ENCODE data around the gene ACSM3. TPM values are rescaled to one million over a fixed set of nuclear protein-coding genes. Genes with fewer than 3 reads are reported as not detected.

The ACSM3 gene
- total and polyA plus RNA-seq, 9 of the 15 experiments (the other 6 are each of a cell fraction or from before 2014, with no cell fraction given) = 112 to 420 (median 182) TPM

DNA sequence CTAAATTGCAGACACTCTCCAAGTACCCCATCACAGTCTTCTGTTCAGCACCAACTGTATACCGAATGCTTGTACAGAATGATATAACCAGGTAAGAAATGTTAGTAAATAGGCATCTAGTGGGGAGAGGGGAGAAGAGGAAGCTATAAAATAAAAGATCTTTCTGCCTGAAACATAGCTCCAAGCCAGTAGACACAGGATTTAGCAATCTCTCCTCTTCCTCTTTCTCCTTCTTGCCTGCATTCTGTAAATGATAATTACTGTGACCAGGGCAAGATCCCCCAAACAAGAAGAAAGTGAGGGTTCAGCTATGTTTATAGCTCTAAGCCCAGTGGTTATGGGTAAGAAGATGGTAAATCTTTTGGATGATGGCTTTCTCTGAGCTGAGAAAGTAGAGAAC, 17.9 kb downstream of the ACSM3 start:
- H2AFZ ChIP-seq (ENCODE audit: low read depth, low read length) = no peak overlapping the region
- no TSS peak for BruUV-seq (replicated peaks)
- H4K20me1 ChIP-seq (replicated peaks; ENCODE audit: control insufficient read depth, insufficient read depth, low read length) = no peaks in the 10 kb centered on the region
- no peak overlapping the region for H3K9ac ChIP-seq (ENCODE audit: insufficient read depth in 1 of 2, low read depth in 2 of 2, low read length in 2 of 2)
- H3K4me3 ChIP-seq = no peak overlapping the region
- H3K36me3 ChIP-seq (ENCODE audit: control insufficient read depth, insufficient read depth, low read length) = peaks cover 63% of the 10 kb centered on the region
- no peaks in the 10 kb centered on the region for H3K79me2 ChIP-seq (ENCODE audit: control insufficient read depth, insufficient read depth, low read length)
- peaks cover 0 to 2% of the 10 kb centered on the region in 2 experiments; a peak in 1 of 5 replicates for H3K4me1 ChIP-seq (replicated peaks in 1 of 2; ENCODE audit: control insufficient read depth in 2 of 2, insufficient read depth in 2 of 2, low read length in 2 of 2)
- H3K4me2 ChIP-seq (ENCODE audit: insufficient read depth, low read length) = no peak overlapping the region
- POLR2A ChIA-PET = interaction anchor here (0.6 to 1.1 kb wide), 4 partner anchors 11 to 307 kb away, joined by 3 read pairs; no protein-coding TSS in a partner anchor
- intact Hi-C loops (cut with micrococcal nuclease) = no loop called here
- no peaks in the 10 kb centered on the region for H3K27me3 ChIP-seq (ENCODE audit: control insufficient read depth in 2 of 2, insufficient read depth in 2 of 2, low read length in 2 of 2)
- ATAC-seq = no peak
- FAIRE-seq = no peak
- 14% methylated on average over 1 of the region's 1 CpG for WGBS (ENCODE audit: insufficient coverage, low coverage, missing lambda C conversion rate)
- H3K9me1 ChIP-seq (ENCODE audit: control insufficient read depth, insufficient read depth, low read length) = no peaks in the 10 kb centered on the region
- in situ Hi-C loops (cut with MboI) = no loop called here
- CTCF ChIA-PET (ENCODE audit: low intra/inter-chr PET ratio) = no interaction called here
- TF ChIP-seq TAF1 (IDR thresholded peaks at IDR 0.05; ENCODE audit: control insufficient read depth, extremely low read depth, insufficient read depth, low read length, severe bottlenecking) = no peak
- no peak overlapping the region for H3K27ac ChIP-seq (ENCODE audit: extremely low read depth, low read depth, low read length)
- no peak for DNase-seq (ENCODE audit: extremely low read depth in 1 of 4, low spot score in 3 of 4)
- no peaks in the 10 kb centered on the region for H3K9me3 ChIP-seq (replicated peaks; ENCODE audit: control insufficient read depth, insufficient read depth, low read depth, low read length)

DNA sequence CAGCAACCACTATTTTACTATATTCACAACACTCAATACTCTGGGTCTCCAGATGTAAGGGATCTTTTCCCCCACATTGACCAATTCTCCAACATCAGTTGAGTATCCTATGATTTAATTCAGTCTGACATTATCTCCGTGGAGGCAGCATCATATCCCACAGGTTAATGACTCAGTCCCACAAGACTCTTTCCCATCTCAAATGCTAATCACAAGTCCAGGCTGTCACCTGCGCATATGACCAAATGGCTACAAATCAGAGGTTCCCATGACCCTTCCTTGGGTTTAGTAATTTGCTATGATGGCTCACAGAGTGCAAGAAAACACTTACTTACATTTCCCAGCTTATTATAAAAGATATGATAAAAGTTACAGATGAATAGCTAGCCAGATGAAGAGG, 18.7 kb downstream of the ACSM3 start:
- in situ Hi-C loops (cut with MboI) = no loop called here
- H3K27ac ChIP-seq (ENCODE audit: extremely low read depth, low read depth, low read length) = no peak overlapping the region
- ATAC-seq (no peak), FAIRE-seq (no peak), DNase-seq (ENCODE audit: extremely low read depth in 1 of 4, low spot score in 3 of 4) (no peak)
- ChIA-PET CTCF (ENCODE audit: low intra/inter-chr PET ratio) (no interaction called here), POLR2A (interaction anchor here (1.0 to 1.3 kb wide), 3 partner anchors 9 to 22 kb away, joined by 3 to 5 read pairs (median 3); no protein-coding TSS in a partner anchor)
- H3K4me1 ChIP-seq (replicated peaks in 1 of 2; ENCODE audit: control insufficient read depth in 2 of 2, insufficient read depth in 2 of 2, low read length in 2 of 2) = no peaks in the 10 kb centered on the region
- H3K27me3 ChIP-seq (ENCODE audit: control insufficient read depth in 2 of 2, insufficient read depth in 2 of 2, low read length in 2 of 2) = no peaks in the 10 kb centered on the region
- no peaks in the 10 kb centered on the region for H3K9me1 ChIP-seq (ENCODE audit: control insufficient read depth, insufficient read depth, low read length)
- no peaks in the 10 kb centered on the region for H3K9me3 ChIP-seq (replicated peaks; ENCODE audit: control insufficient read depth, insufficient read depth, low read depth, low read length)
- WGBS (ENCODE audit: insufficient coverage, low coverage, missing lambda C conversion rate) = 51% methylated on average over 2 of the region's 2 CpGs
- peaks cover 58% of the 10 kb centered on the region for H3K36me3 ChIP-seq (ENCODE audit: control insufficient read depth, insufficient read depth, low read length)
- H4K20me1 ChIP-seq (replicated peaks; ENCODE audit: control insufficient read depth, insufficient read depth, low read length) = no peaks in the 10 kb centered on the region
- no peak overlapping the region for H3K9ac ChIP-seq (ENCODE audit: insufficient read depth in 1 of 2, low read depth in 2 of 2, low read length in 2 of 2)
- TF ChIP-seq NR1H2 (CRISPR knock-in tag; IDR thresholded peaks at IDR 0.05) = no peak
- TF ChIP-seq, protein P1, sequence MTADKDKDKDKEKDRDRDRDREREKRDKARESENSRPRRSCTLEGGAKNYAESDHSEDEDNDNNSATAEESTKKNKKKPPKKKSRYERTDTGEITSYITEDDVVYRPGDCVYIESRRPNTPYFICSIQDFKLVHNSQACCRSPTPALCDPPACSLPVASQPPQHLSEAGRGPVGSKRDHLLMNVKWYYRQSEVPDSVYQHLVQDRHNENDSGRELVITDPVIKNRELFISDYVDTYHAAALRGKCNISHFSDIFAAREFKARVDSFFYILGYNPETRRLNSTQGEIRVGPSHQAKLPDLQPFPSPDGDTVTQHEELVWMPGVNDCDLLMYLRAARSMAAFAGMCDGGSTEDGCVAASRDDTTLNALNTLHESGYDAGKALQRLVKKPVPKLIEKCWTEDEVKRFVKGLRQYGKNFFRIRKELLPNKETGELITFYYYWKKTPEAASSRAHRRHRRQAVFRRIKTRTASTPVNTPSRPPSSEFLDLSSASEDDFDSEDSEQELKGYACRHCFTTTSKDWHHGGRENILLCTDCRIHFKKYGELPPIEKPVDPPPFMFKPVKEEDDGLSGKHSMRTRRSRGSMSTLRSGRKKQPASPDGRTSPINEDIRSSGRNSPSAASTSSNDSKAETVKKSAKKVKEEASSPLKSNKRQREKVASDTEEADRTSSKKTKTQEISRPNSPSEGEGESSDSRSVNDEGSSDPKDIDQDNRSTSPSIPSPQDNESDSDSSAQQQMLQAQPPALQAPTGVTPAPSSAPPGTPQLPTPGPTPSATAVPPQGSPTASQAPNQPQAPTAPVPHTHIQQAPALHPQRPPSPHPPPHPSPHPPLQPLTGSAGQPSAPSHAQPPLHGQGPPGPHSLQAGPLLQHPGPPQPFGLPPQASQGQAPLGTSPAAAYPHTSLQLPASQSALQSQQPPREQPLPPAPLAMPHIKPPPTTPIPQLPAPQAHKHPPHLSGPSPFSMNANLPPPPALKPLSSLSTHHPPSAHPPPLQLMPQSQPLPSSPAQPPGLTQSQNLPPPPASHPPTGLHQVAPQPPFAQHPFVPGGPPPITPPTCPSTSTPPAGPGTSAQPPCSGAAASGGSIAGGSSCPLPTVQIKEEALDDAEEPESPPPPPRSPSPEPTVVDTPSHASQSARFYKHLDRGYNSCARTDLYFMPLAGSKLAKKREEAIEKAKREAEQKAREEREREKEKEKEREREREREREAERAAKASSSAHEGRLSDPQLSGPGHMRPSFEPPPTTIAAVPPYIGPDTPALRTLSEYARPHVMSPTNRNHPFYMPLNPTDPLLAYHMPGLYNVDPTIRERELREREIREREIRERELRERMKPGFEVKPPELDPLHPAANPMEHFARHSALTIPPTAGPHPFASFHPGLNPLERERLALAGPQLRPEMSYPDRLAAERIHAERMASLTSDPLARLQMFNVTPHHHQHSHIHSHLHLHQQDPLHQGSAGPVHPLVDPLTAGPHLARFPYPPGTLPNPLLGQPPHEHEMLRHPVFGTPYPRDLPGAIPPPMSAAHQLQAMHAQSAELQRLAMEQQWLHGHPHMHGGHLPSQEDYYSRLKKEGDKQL (CRISPR knock-in tag; IDR thresholded peaks at IDR 0.05; ENCODE audit: borderline replicate concordance) = no peak
- TF ChIP-seq ZNF274 (IDR thresholded peaks at IDR 0.05; ENCODE audit: borderline replicate concordance, low read depth, low read length) = no peak
- TF ChIP-seq GATA2 (CRISPR knock-in tag; IDR thresholded peaks at IDR 0.05) = no peak
- TF ChIP-seq ZFX (CRISPR knock-in tag; IDR thresholded peaks at IDR 0.05) = 0 out of 2 replicates have a peak, but pooled peaks have one; percentile 8
- no peak for TF ChIP-seq HNRNPL (IDR thresholded peaks at IDR 0.05; ENCODE audit: low read depth, low read length)
- no TSS peak for BruUV-seq (replicated peaks)
- no peak overlapping the region for H2AFZ ChIP-seq (ENCODE audit: low read depth, low read length)
- no peak overlapping the region for H3K4me2 ChIP-seq (ENCODE audit: insufficient read depth, low read length)
- H3K79me2 ChIP-seq (ENCODE audit: control insufficient read depth, insufficient read depth, low read length) = no peaks in the 10 kb centered on the region
- no peak overlapping the region for H3K4me3 ChIP-seq
- intact Hi-C loops (cut with micrococcal nuclease) = no loop called here

Measured in K562 (cell line).